Right lung (tissue), 5 donors: ENCODE measurements around the gene ITSN1. TPM values are rescaled to one million over a fixed set of nuclear protein-coding genes. Genes with fewer than 3 reads are reported as not detected.

Source experiments
- DNase-seq, 2 donors: peaks; one replicate each; pipeline ENCODE4 v3.0.0-alpha.2; 2013
- polyA plus RNA-seq, 5 donors: library from polyadenylated mRNA; unstranded; fragments of 120-200 nt; gene quantifications; one replicate each; pipeline versions ENCODE4 v1.2.1 to v1.2.3, GENCODE V29; 2013; ENCODE audit warnings: inconsistent platforms in 1 of 5, low replicate concordance in 1 of 5; ENCODE audit not compliant: insufficient read length in 5 of 5, insufficient read depth in 1 of 5

The ITSN1 gene
- polyA plus RNA-seq, 5 donors, result 39.1 to 57.2 (median 48.7) TPM

- DNase-seq, result no peak
These were observed 168.5 kb downstream of the ITSN1 start for GRCh38 chr21:33810766-33811165.

GRCh38 chr21:33811167-33812010 lies 169.1 kb downstream of the ITSN1 start:
- no peak for DNase-seq

GRCh38 chr21:33813832-33814365 lies 171.6 kb downstream of the ITSN1 start:
- no peak for DNase-seq

GRCh38 chr21:33815143-33815707 lies 172.9 kb downstream of the ITSN1 start:
- no peak for DNase-seq

- DNase-seq, result no peak
These were observed 173.9 kb downstream of the ITSN1 start for GRCh38 chr21:33816174-33816573.

GRCh38 chr21:33817138-33817537 lies 174.8 kb downstream of the ITSN1 start:
- DNase-seq, result no peak

GRCh38 chr21:33817663-33818451 lies 175.6 kb downstream of the ITSN1 start:
- no peak for DNase-seq

GRCh38 chr21:33820230-33820770 lies 178.0 kb downstream of the ITSN1 start:
- no peak for DNase-seq

GRCh38 chr21:33820798-33821197 lies 178.5 kb downstream of the ITSN1 start:
- DNase-seq, result no peak

GRCh38 chr21:33821503-33822322 lies 179.4 kb downstream of the ITSN1 start:
- no peak for DNase-seq

- DNase-seq, result no peak
These were observed 182.0 kb downstream of the ITSN1 start for GRCh38 chr21:33824156-33824941.

- no peak for DNase-seq
These were observed 183.1 kb downstream of the ITSN1 start for GRCh38 chr21:33825419-33825818.

GRCh38 chr21:33825915-33826314 lies 183.6 kb downstream of the ITSN1 start:
- DNase-seq, result no peak

GRCh38 chr21:33828083-33828482 lies 185.8 kb downstream of the ITSN1 start:
- no peak for DNase-seq

GRCh38 chr21:33828577-33828976 lies 186.3 kb downstream of the ITSN1 start:
- no peak for DNase-seq

- no peak for DNase-seq
These were observed 187.5 kb downstream of the ITSN1 start for GRCh38 chr21:33829844-33830243.

- DNase-seq, result no peak
These were observed 189.8 kb downstream of the ITSN1 start for GRCh38 chr21:33831962-33832659.

GRCh38 chr21:33834801-33835500 lies 192.7 kb downstream of the ITSN1 start:
- no peak for DNase-seq

- no peak for DNase-seq
These were observed 193.6 kb downstream of the ITSN1 start for GRCh38 chr21:33835920-33836319.
